HG02840 (cell line): ENCODE data around the gene ARHGAP45.

Experiments
- ATAC-seq: cut with Tn5 transposase; IDR thresholded peaks from one replicate; pipeline ENCODE4 v1.9.1; 2021; ENCODE audit warnings: mild to moderate bottlenecking, moderate library complexity, moderate number of reproducible peaks; ENCODE audit not compliant: unreplicated experiment, low FRiP score

ARHGAP45 gene

GRCh38 chr19:1054102-1055027 lies 12.6 kb upstream of the ARHGAP45 start:
- ATAC-seq, result no peak

DNA sequence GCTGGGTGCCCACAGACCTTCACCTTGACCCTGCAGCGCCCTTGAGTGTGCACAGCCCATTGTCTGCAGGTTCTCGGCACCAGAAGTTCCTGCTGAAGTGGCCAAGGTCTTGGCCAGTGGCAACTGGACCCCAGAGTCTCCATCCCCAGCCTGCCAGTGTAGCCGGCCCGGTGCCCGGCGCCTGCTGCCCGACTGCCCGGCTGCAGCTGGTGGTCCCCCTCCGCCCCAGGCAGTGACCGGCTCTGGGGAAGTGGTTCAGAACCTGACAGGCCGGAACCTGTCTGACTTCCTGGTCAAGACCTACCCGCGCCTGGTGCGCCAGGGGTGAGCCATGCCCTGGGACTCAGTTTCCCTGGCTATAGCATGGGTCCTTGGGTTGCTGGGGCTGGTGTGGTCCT lies 11.9 kb upstream of the ARHGAP45 start:
- ATAC-seq, result no peak

- ATAC-seq, result no peak
Measured at GRCh38 chr19:1055886-1056620, 10.9 kb upstream of the ARHGAP45 start.

- ATAC-seq, result no peak
Measured at GRCh38 chr19:1057176-1057855, 9.7 kb upstream of the ARHGAP45 start.

- ATAC-seq, result no peak
Measured at GRCh38 chr19:1058112-1058511, 8.9 kb upstream of the ARHGAP45 start.

DNA sequence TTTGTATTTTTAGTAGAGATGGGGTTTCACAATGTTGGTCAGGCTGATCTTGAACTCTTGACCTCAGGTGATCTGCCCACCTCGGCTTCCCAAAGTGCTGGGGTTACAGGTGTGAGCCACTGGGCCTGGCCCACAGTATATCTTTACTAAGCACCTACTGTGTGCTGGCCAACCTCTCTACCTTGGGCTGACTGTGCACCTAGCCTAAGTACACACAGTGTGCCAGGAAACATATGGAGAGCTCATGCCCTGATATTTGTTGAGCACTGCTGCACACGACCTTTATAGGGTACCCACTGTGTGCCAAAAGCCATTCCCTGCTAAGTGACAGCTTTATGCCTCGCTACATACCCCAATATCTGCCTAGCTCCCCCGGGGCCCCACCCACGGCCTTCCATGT lies 6.3 kb upstream of the ARHGAP45 start:
- ATAC-seq, result no peak

- no peak for ATAC-seq
Measured at GRCh38 chr19:1061987-1062386, 5.0 kb upstream of the ARHGAP45 start.

GRCh38 chr19:1062387-1063029 lies 4.5 kb upstream of the ARHGAP45 start:
- ATAC-seq, result no peak

GRCh38 chr19:1063030-1063908 lies 3.7 kb upstream of the ARHGAP45 start:
- ATAC-seq, result no peak

DNA sequence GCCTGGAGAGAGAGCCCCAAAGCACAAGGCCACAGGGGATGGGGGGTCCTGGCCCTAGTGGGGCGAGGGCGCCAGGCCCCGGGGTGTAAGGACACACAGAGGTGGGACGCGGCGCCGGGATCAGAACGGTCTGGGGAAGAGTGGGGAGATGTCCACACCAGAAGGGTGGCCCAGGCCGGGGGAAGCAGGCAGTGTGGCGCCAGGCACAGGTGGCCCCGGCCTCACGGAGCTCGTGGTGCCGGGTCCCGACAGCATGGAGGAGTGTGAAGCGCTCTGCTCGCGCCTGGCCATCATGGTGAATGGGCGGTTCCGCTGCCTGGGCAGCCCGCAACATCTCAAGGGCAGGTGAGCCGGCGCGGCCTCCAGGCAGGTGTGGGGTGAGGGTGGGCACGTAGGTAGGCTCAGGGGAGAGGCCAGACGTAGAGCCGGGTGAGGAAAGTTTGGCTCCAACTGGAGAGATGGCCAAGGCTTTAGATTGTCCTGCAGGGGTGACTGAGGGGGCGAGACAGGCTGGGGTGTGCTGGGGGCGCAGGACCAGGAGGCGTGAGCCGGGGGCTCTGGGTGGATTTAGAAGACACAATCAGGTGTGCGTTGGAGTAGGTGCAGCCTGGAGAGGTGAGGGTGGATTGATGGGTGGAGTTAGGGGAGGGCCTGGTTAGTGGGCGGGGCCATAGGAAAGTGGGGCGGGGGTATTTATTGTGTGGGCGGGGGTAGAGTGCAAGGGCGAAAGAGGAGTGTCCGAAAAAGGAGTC lies 2.9 kb upstream of the ARHGAP45 start:
- ATAC-seq, result no peak

DNA sequence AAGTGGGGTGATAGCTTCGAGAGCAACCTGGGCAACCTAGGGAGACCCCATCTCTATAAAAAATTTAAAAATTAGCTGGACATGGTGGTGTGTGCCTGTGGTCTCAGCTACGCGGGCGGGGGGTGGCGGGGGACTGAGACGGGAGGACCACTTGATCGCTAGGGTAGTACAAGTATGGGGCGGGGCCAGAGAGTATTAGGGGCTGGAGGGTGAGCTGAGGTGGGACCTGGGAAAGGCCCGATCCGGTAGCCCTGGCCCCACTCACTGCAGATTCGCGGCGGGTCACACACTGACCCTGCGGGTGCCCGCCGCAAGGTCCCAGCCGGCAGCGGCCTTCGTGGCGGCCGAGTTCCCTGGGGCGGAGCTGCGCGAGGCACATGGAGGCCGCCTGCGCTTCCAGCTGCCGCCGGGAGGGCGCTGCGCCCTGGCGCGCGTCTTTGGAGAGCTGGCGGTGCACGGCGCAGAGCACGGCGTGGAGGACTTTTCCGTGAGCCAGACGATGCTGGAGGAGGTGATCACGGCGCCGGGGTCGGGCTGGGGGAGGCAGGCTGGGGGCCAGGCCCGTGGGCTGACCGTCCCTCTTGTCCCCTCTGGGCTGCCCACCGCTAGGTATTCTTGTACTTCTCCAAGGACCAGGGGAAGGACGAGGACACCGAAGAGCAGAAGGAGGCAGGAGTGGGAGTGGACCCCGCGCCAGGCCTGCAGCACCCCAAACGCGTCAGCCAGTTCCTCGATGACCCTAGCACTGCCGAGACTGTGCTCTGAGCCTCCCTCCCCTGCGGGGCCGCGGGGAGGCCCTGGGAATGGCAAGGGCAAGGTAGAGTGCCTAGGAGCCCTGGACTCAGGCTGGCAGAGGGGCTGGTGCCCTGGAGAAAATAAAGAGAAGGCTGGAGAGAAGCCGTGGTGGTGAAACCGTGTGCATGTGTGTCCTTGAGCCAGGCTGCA lies 2.0 kb upstream of the ARHGAP45 start:
- no peak for ATAC-seq

DNA sequence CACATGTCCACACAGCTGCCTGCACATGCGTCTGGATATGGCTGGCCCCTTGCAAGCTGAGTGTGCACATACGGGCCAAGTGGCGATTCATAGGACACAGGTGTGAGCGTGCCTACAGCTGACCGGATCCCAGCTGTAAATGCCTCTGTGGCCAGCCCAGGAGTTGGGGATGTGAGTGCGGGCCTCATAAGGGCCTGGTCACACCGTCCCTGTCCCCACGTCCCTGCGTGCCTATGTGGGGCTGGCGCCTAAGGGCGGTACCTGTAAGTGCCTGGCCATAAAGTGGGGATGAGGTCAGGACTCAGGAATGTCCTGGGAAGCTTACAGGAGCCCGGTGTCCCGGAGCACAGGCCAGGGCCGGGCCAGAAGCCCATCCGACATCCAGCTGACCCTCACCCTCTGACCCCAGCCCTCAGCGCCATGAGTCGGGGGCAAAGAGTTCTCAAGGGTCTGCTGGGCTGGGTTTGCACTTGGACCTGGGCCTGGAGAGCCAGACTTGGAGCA lies 1.3 kb upstream of the ARHGAP45 start:
- ATAC-seq, result no peak

DNA sequence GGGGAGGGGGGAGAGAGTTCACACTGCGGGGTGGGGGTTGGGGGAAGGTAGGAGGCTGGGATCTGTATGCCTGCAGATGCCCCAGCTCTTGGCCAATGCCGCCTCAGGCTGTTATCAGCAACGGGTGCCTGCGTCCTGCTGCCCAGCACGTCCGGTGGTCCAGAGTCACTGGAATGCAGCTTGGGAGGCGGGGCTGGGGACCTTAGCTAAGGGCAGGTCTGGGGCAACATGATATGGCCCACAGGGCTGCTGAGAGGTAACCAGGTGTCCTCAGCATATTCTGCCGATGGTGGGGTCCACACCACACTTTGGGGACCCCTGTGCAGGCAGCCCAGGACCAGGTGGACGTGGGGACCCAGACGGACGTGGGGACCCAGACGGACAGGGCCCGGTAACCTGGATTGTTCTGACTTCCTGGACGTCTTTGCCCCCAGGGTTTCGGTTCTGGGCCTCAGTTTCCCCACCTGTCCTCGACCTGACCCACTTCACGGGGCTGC lies 668 bp upstream of the ARHGAP45 start:
- no peak for ATAC-seq

DNA sequence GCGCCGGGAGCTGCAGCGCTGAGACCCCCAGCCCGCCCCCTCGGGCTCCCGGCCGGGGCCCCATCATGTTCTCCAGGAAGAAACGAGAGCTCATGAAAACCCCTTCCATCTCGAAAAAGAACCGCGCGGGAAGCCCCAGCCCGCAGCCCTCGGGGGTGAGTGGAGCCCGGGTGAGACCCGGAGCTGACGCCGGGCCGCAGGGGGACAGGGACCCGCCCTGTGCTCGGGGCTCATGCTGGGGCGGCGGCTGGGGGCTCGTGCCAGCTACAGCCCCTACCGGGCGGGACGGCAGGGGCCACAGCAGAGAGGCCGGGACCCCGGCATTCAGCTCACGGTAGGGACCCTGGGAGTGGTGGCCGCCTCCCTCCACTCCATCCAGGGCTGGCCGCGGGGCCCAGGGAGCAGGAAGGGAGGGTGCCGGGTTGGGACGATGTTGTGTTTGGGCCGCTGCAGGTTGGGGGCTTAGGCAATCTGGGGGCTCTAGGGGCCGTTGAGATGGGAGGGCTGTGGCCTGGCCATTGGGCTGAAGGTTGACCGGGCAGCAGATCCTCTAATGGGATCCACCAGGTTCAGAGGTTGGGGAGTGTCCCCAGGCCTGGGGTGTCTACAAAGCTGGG lies 482 bp downstream of the ARHGAP45 start:
- ATAC-seq, result no peak

DNA sequence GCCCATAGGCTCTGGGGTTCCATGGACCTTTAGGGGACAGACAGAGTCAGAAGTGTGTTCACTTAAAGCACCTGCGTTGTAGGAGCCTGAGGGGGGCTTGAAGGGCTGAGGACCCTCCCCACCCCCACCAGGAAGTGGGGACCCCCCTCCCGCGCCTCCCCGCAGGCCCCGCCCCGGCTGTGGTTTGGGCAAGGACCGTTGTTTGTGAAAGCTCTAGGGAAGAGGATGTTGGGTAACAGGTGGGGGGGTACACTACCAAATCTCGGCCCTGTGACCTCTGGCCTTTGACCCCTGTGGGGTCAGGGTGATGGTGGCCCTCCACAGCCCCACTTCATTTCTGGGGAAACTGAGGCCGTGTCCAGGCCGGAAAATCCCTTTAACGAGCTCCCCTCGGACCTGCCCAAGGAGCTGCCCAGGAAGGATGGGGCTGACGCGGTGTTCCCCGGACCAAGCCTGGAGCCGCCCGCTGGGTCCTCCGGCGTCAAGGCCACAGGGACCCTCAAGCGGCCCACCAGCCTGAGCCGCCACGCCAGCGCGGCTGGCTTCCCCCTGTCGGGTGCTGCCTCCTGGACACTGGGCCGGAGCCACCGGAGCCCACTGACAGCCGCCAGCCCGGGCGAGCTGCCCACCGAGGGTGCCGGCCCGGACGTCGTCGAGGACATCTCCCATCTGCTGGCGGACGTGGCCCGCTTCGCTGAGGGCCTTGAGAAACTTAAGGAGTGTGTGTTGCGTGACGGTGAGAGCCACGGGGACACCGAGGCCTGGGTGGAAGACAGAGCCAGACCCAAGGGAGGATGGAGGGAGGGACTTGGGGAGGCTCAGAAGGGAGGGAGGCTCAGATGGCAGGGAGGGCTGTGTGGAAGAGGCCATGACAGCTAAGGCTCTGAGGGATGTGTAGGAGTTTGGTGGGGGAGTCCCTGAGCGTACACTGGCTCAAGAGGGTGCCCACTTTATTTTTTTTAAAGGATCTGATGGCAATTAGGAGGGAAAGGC lies 1.3 kb downstream of the ARHGAP45 start:
- no peak for ATAC-seq
